B cell (primary cell): Measurements from ENCODE around the gene AGBL4. TPM values are rescaled to one million over a fixed set of nuclear protein-coding genes. Genes with fewer than 3 reads are reported as not detected.

Experiments
- ATAC-seq: fragments of 200-7000 bp; cut with Tn5 transposase; one replicate; pipeline ENCODE4 v1.10.0; 2021; ENCODE audit warnings: low read depth, mild to moderate bottlenecking, moderate number of reproducible peaks, moderate library complexity
- CTCF ChIA-PET: fragments of 350-600 bp; sonication (Branson Sonifier 250); formaldehyde crosslinking; loops from one replicate; lab custom pipeline; 2021; ENCODE audit warnings: antibody characterized with exemption, inconsistent platforms; lab: Charles Lee
- POLR2A ChIA-PET: fragments of 350-600 bp; sonication (Branson Sonifier 250); formaldehyde crosslinking; loops from one replicate; lab custom pipeline; 2021; ENCODE audit warnings: antibody characterized with exemption; lab: Charles Lee
- DNase-seq: peaks from one replicate; pipeline ENCODE4 v3.0.0; 2013
- H2AFZ ChIP-seq: 2 replicates; pipeline ENCODE4 v1.6.1; 2012; ENCODE audit warnings: mild to moderate bottlenecking, low read depth, low read length; ENCODE audit not compliant: insufficient read depth, poor library complexity, severe bottlenecking
- H3K27ac ChIP-seq, 2 donors: 1 replicate in 1 of 2; 2 replicates in 1 of 2; pipeline ENCODE4 v1.5.1; 2012 to 2013; ENCODE audit warnings: low read length in 2 of 2, mild to moderate bottlenecking in 2 of 2, moderate library complexity in 1 of 2
- H3K27me3 ChIP-seq, 4 experiments: fragments of 200-600 bp in 1 of 4; sonication (generic) in 1 of 4; replicated peaks in 1 of 4; 1 replicate in 2 of 4; 2 replicates in 2 of 4; pipeline versions ENCODE4 v1.6.1 to v1.7.0; 2013 to 2016; ENCODE audit warnings: low read length in 3 of 4, mild to moderate bottlenecking in 2 of 4, mixed read lengths in 1 of 4, moderate library complexity in 1 of 4; ENCODE audit not compliant: insufficient read depth in 4 of 4, control insufficient read depth in 3 of 4; ENCODE audit errors: control extremely low read depth in 1 of 4
- H3K36me3 ChIP-seq, 2 experiments: replicated peaks in 1 of 2; 1 replicate in 1 of 2; 2 replicates in 1 of 2; pipeline versions ENCODE4 v1.6.1 to v1.7.1; 2013; ENCODE audit warnings: low read length in 1 of 2; ENCODE audit not compliant: insufficient read depth in 2 of 2, control insufficient read depth in 1 of 2; ENCODE audit errors: control extremely low read depth in 1 of 2, extremely low read depth in 1 of 2
- H3K4me1 ChIP-seq, 2 donors: fragments of 200-600 bp in 1 of 2; sonication (generic) in 1 of 2; 1 replicate in 1 of 2; 2 replicates in 1 of 2; pipeline versions ENCODE4 v1.5.1 to v1.6.1; 2013 to 2017; ENCODE audit warnings: low read length in 2 of 2; ENCODE audit not compliant: control insufficient read depth in 2 of 2, insufficient read depth in 2 of 2
- H3K4me2 ChIP-seq: replicated peaks from 2 replicates; pipeline ENCODE3; 2012; ENCODE audit warnings: mild to moderate bottlenecking, low read depth, low read length; ENCODE audit not compliant: poor library complexity, severe bottlenecking
- H3K4me3 ChIP-seq, 5 experiments: fragments of 200-600 bp in 1 of 5; sonication (generic) in 1 of 5; 1 replicate in 3 of 5; 2 replicates in 2 of 5; pipeline versions ENCODE4 v1.5.1 to v1.7.0; 2011 to 2016; ENCODE audit warnings: low read length in 4 of 5, mild to moderate bottlenecking in 4 of 5, low read depth in 2 of 5, control low read depth in 1 of 5, moderate library complexity in 1 of 5; ENCODE audit not compliant: insufficient read depth in 1 of 5; ENCODE audit errors: control extremely low read depth in 1 of 5, extremely low read depth in 1 of 5
- H3K79me2 ChIP-seq: fragments of 200-600 bp; sonication (generic); one replicate; pipeline ENCODE4 v1.6.0; 2016; ENCODE audit warnings: low read length; ENCODE audit not compliant: control insufficient read depth, insufficient read depth
- H3K9ac ChIP-seq: fragments of 200-600 bp; sonication (generic); 2 replicates; pipeline ENCODE4 v1.6.1; 2017; ENCODE audit warnings: mild to moderate bottlenecking, low read length, moderate library complexity
- H3K9me3 ChIP-seq, 3 donors: one replicate each; pipeline versions ENCODE4 v1.6.1 to v1.7.1; 2013; ENCODE audit warnings: low read length in 2 of 3; ENCODE audit not compliant: control insufficient read depth in 2 of 3, insufficient read depth in 1 of 3; ENCODE audit errors: control extremely low read depth in 1 of 3
- H4K20me1 ChIP-seq: 2 replicates; pipeline ENCODE4 v1.6.0; 2012; ENCODE audit warnings: mild to moderate bottlenecking, low read length; ENCODE audit not compliant: insufficient read depth, control insufficient read depth, poor library complexity, severe bottlenecking
- H3K27ac Mint-ChIP-seq: one replicate; pipeline ENCODE4 v1.8.0; 2021; ENCODE audit warnings: mixed read lengths
- H3K27me3 Mint-ChIP-seq: one replicate; pipeline ENCODE4 v1.8.0; 2021; ENCODE audit warnings: mixed read lengths
- H3K4me1 Mint-ChIP-seq: one replicate; pipeline ENCODE4 v1.8.0; 2021; ENCODE audit warnings: mixed read lengths
- H3K4me3 Mint-ChIP-seq: one replicate; pipeline ENCODE4 v1.8.0; 2021; ENCODE audit warnings: mixed read lengths
- H3K9me3 Mint-ChIP-seq: one replicate; pipeline ENCODE4 v1.8.0; 2022; ENCODE audit warnings: mixed read lengths; ENCODE audit not compliant: insufficient read depth
- CTCF ChIP-seq: fragments of 200-600 bp; IDR thresholded peaks from one replicate; pipeline ENCODE4 v1.8.0; 2022; ENCODE audit warnings: antibody characterized with exemption, mild to moderate bottlenecking
- EZH2 ChIP-seq: IDR thresholded peaks from 2 replicates; pipeline ENCODE4 v1.6.1; 2012; ENCODE audit warnings: borderline replicate concordance, low read depth, mild to moderate bottlenecking, moderate library complexity, low read length; ENCODE audit not compliant: insufficient read depth, poor library complexity, severe bottlenecking
- WGBS: methylation state at CpG from one replicate; pipeline ENCODE4 v1.1.5; 2013; ENCODE audit warnings: missing lambda C conversion rate; ENCODE audit not compliant: insufficient coverage; 5-methylcytosine and 5-hydroxymethylcytosine counted together
- intact Hi-C: fragments of 100-400 bp; cut with micrococcal nuclease; formaldehyde crosslinking; loops from one replicate; pipeline ENCODE4 v1.10.0; 2022
- polyA plus RNA-seq: library from polyadenylated mRNA; depleted of rRNA; stranded (reverse); fragments of >200 nt; gene quantifications from 2 replicates; pipeline ENCODE4 v1.2.3, GENCODE V29; 2012
- total RNA-seq, 2 donors: library from RNA; stranded (reverse); fragments of 120-200 nt in 1 of 2; gene quantifications; 1 replicate in 1 of 2; 2 replicates in 1 of 2; pipeline versions ENCODE4 v1.2.3 to v1.2.4, GENCODE V29; 2013 to 2022

AGBL4 gene
- total and polyA plus RNA-seq, 2 donors (not counting 1 experiment from before 2014, with no cell fraction given), result 0.07 to 0.12 TPM

DNA sequence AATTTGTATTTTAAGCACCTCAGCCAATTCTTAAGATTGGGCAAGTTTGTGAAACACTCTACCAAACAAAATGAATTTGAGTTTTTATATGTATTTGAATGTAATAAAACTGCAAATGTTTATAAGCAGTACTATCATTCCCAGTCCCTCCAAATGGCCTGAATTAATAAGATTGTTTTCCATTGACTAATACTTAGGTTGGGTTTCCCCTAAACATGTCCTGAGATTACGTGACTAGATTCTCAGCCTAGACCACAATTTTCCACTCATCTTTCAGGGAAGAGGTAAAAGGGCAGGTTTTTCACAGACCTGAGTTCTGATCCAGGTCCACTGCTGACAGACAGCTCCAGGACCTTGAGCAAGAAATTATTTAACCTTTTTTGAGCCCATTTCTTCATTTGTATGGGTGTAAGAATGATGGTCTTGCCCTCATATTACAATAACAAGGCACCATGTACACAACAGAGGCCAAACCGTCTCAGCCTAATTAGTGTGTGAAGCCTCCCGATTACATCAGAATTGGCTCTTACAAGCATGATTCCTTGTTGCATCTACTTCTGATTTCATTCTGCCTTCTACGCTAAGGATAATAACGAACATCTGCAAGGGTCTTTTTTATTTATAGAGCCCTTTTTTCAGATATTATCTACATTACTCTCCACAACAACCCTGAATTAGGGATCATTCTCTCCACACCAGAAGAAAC is 1298.3 kb downstream of the AGBL4 start:
- H3K4me1 Mint-ChIP-seq, result no peaks in the 10 kb centered on the region
- Histone ChIP-seq H3K79me2 (no peaks in the 10 kb centered on the region), H3K9ac (no peak overlapping the region), H2AFZ (no peak overlapping the region), H4K20me1 (peaks cover 17% of the 10 kb centered on the region), H3K4me3 (no peak overlapping the region), H3K27me3 (no peaks in the 10 kb centered on the region), H3K27ac (no peak overlapping the region), H3K9me3 (no peaks in the 10 kb centered on the region), H3K4me2 (no peak overlapping the region), H3K4me1 (no peaks in the 10 kb centered on the region), H3K36me3 (peaks cover 0 to 34% of the 10 kb centered on the region in 2 experiments)
- ChIA-PET POLR2A (no interaction called here), CTCF (interaction anchor here (1.2 kb wide), 1 partner anchor 48 kb away, joined by 5 read pairs; no protein-coding TSS in a partner anchor)
- ATAC-seq (no peak), DNase-seq (no peak)
- WGBS, result 100% methylated on average over 2 of the region's 5 CpGs
- H3K9me3 Mint-ChIP-seq, result no peaks in the 10 kb centered on the region
- no peak overlapping the region for H3K27ac Mint-ChIP-seq
- intact Hi-C loops, result no loop called here
- TF ChIP-seq CTCF (no peak), EZH2 (no peak)
- no peaks in the 10 kb centered on the region for H3K27me3 Mint-ChIP-seq
- no peak overlapping the region for H3K4me3 Mint-ChIP-seq

DNA sequence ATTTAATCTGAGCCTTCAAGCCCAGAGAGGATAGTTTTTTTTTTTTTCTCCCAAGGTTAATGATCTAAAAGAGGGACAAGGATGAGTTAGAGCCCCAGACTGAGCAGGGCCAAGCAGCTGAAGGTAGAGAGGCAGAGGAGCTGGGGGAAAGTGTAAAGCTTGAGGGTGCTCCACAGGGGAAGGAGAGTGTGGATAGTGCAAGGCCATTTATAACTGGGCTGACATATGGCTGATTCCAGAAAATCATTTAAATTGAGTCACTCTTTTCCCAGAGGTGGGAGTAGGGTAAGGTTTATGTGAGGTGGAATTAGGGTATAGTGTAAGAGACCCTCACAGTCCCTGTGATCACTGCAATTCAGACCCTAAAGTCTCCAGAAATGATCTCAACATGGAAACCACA is 1302.8 kb downstream of the AGBL4 start:
- Histone ChIP-seq H3K36me3 (no peaks in the 10 kb centered on the region), H3K4me1 (no peaks in the 10 kb centered on the region), H3K4me2 (no peak overlapping the region), H3K9ac (no peak overlapping the region), H3K27me3 (no peaks in the 10 kb centered on the region), H3K9me3 (no peaks in the 10 kb centered on the region), H3K79me2 (no peaks in the 10 kb centered on the region), H3K4me3 (no peak overlapping the region), H2AFZ (no peak overlapping the region), H4K20me1 (no peaks in the 10 kb centered on the region), H3K27ac (no peak overlapping the region)
- DNase-seq (no peak), ATAC-seq (no peak)
- TF ChIP-seq CTCF (no peak), EZH2 (no peak)
- intact Hi-C loops, result no loop called here
- Mint-ChIP-seq H3K4me3 (no peak overlapping the region), H3K9me3 (no peaks in the 10 kb centered on the region), H3K4me1 (no peaks in the 10 kb centered on the region), H3K27ac (no peak overlapping the region), H3K27me3 (no peaks in the 10 kb centered on the region)
- POLR2A ChIA-PET, result no interaction called here
- CTCF ChIA-PET, result interaction anchor here (1.4 kb wide), 1 partner anchor 97 kb away, joined by 3 read pairs; no protein-coding TSS in a partner anchor
